MM.1S (cell line): ENCODE data around the gene AGBL4.
"Not testable (repeated sequence)": the region's sequence is repeated elsewhere in the genome, so short reads cannot be mapped to it uniquely, and the experiment has no call there.

Experiments used
- DNase-seq: peaks from one replicate; pipeline ENCODE4 v3.0.0-alpha.2; 2015
- H2AFZ ChIP-seq: fragments of 300-600 bp; sonication (generic); 2 replicates; pipeline ENCODE4 v1.6.0; 2016; ENCODE audit warnings: antibody characterized with exemption, low read length
- H3F3A ChIP-seq: fragments of 300-600 bp; sonication (generic); 2 replicates; pipeline ENCODE4 v1.6.1; 2016; ENCODE audit warnings: mild to moderate bottlenecking, antibody characterized with exemption, low read length, moderate library complexity, mixed read lengths; ENCODE audit not compliant: insufficient read depth
- H3K27ac ChIP-seq: fragments of 300-600 bp; sonication (generic); 2 replicates; pipeline ENCODE4 v1.5.1; 2016; ENCODE audit warnings: mild to moderate bottlenecking, low read length
- H3K27me3 ChIP-seq: fragments of 300-600 bp; sonication (generic); replicated peaks from 2 replicates; pipeline ENCODE4 v1.6.0; 2016; ENCODE audit warnings: low read length; ENCODE audit not compliant: insufficient read depth
- H3K36me3 ChIP-seq: fragments of 300-600 bp; sonication (generic); replicated peaks from 2 replicates; pipeline ENCODE4 v1.6.1; 2016; ENCODE audit warnings: mild to moderate bottlenecking, low read length, mixed read lengths; ENCODE audit not compliant: insufficient read depth
- H3K4me1 ChIP-seq: fragments of 300-600 bp; sonication (generic); 2 replicates; pipeline ENCODE4 v1.6.1; 2016; ENCODE audit warnings: low read length, mixed read lengths
- H3K4me2 ChIP-seq: fragments of 300-600 bp; sonication (generic); 2 replicates; pipeline ENCODE4 v1.6.0; 2016; ENCODE audit warnings: low read depth, low read length
- H3K4me3 ChIP-seq: fragments of 300-600 bp; sonication (generic); 2 replicates; pipeline ENCODE4 v1.5.1; 2016; ENCODE audit warnings: low read length, mixed read lengths
- H3K79me2 ChIP-seq: fragments of 300-600 bp; sonication (generic); 2 replicates; pipeline ENCODE4 v1.6.1; 2016; ENCODE audit warnings: mixed run types, low read length, mixed read lengths
- H3K9ac ChIP-seq: fragments of 300-600 bp; sonication (generic); 2 replicates; pipeline ENCODE4 v1.6.1; 2016; ENCODE audit warnings: low read length, mixed read lengths
- H3K9me2 ChIP-seq: fragments of 300-600 bp; sonication (generic); replicated peaks from 2 replicates; pipeline ENCODE4 v1.6.1; 2016; ENCODE audit warnings: mild to moderate bottlenecking, low read length, mixed read lengths; ENCODE audit not compliant: insufficient read depth
- H3K9me3 ChIP-seq: fragments of 300-600 bp; sonication (generic); replicated peaks from 2 replicates; pipeline ENCODE4 v1.6.1; 2016; ENCODE audit warnings: mild to moderate bottlenecking, low read length, mixed read lengths; ENCODE audit not compliant: insufficient read depth
- H4K20me1 ChIP-seq: fragments of 300-600 bp; sonication (generic); 2 replicates; pipeline ENCODE4 v1.6.1; 2016; ENCODE audit warnings: mild to moderate bottlenecking, low read length, moderate library complexity, mixed read lengths; ENCODE audit not compliant: insufficient read depth
- EZH2 ChIP-seq: fragments of 300-600 bp; sonication (generic); optimal IDR thresholded peaks from 2 replicates; pipeline ENCODE3; 2017; ENCODE audit warnings: low read depth, mild to moderate bottlenecking, antibody characterized with exemption, low read length, mixed read lengths
- EZH2phosphoT487 ChIP-seq: fragments of 300-600 bp; sonication (generic); IDR thresholded peaks from 2 replicates; pipeline ENCODE4 v1.6.1; 2018; ENCODE audit warnings: antibody characterized with exemption, low read length
- TF ChIP-seq, protein P1 (sequence below): fragments of 300-600 bp; sonication (generic); IDR thresholded peaks from 2 replicates; pipeline ENCODE4 v1.5.1; 2016; ENCODE audit warnings: antibody characterized with exemption, low read length, mixed read lengths

AGBL4 gene

GRCh38 chr1:49765034-49765433 lies 258.7 kb downstream of the AGBL4 start:
- H3K9ac ChIP-seq = no peak overlapping the region
- no peak overlapping the region for H3K27ac ChIP-seq
- no peaks in the 10 kb centered on the region for H3K4me1 ChIP-seq
- H3K4me2 ChIP-seq = peak overlapping the region; percentile 16; the same call in 1 of the 2 replicates
- no peaks in the 10 kb centered on the region for H3K9me2 ChIP-seq
- no peaks in the 10 kb centered on the region for H3K36me3 ChIP-seq
- no peaks in the 10 kb centered on the region for H4K20me1 ChIP-seq
- no peaks in the 10 kb centered on the region for H3K9me3 ChIP-seq
- TF ChIP-seq EZH2 = no peak
- TF ChIP-seq, protein P1, sequence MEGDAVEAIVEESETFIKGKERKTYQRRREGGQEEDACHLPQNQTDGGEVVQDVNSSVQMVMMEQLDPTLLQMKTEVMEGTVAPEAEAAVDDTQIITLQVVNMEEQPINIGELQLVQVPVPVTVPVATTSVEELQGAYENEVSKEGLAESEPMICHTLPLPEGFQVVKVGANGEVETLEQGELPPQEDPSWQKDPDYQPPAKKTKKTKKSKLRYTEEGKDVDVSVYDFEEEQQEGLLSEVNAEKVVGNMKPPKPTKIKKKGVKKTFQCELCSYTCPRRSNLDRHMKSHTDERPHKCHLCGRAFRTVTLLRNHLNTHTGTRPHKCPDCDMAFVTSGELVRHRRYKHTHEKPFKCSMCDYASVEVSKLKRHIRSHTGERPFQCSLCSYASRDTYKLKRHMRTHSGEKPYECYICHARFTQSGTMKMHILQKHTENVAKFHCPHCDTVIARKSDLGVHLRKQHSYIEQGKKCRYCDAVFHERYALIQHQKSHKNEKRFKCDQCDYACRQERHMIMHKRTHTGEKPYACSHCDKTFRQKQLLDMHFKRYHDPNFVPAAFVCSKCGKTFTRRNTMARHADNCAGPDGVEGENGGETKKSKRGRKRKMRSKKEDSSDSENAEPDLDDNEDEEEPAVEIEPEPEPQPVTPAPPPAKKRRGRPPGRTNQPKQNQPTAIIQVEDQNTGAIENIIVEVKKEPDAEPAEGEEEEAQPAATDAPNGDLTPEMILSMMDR = peak; percentile 50
- H3K27me3 ChIP-seq = no peaks in the 10 kb centered on the region
- peak; percentile 45 for DNase-seq
- no peaks in the 10 kb centered on the region for H3F3A ChIP-seq
- H2AFZ ChIP-seq = peak overlapping the region; percentile 20; the same call in 1 of the 2 replicates
- no peaks in the 10 kb centered on the region for H3K79me2 ChIP-seq
- no peak overlapping the region for H3K4me3 ChIP-seq

DNA sequence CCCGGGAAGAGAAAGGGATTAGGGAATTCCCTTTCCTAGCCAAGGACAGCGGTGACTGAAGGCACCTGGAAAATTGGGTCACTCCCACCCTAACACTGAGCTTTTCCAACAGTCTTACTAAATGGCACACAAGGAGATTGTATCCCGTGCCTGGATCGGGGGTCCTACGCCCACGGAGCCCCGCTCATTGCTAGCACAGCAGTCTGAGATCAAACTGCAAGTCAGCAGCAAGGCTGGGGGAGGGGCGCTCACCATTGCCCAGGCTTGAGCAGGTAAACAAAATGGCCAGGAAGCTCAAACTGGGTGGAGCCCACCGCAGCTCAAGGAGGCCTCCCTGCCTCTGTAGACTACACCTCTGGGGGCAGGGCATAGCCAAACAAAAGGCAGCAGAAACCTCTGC lies 285.6 kb downstream of the AGBL4 start:
- H4K20me1 ChIP-seq, H3K9ac ChIP-seq, H3K27me3 ChIP-seq, H3K36me3 ChIP-seq, H3K27ac ChIP-seq, H3K4me1 ChIP-seq, H3K79me2 ChIP-seq, H3K4me2 ChIP-seq, H3K4me3 ChIP-seq, H2AFZ ChIP-seq, H3K9me2 ChIP-seq, H3K9me3 ChIP-seq, DNase-seq, H3F3A ChIP-seq: not testable (repeated sequence)

GRCh38 chr1:49728377-49728776 lies 295.4 kb downstream of the AGBL4 start:
- Histone ChIP-seq H4K20me1 (no peaks in the 10 kb centered on the region), H3K27me3 (no peaks in the 10 kb centered on the region), H3K9me2 (no peaks in the 10 kb centered on the region), H3K4me1 (no peaks in the 10 kb centered on the region), H3K4me2 (no peak overlapping the region), H3K9me3 (no peaks in the 10 kb centered on the region), H3K36me3 (no peaks in the 10 kb centered on the region), H2AFZ (no peak overlapping the region), H3K9ac (no peak overlapping the region), H3K79me2 (no peaks in the 10 kb centered on the region), H3F3A (no peaks in the 10 kb centered on the region), H3K4me3 (no peak overlapping the region), H3K27ac (no peak overlapping the region)
- TF ChIP-seq EZH2phosphoT487 (no peak), EZH2 (no peak)
- TF ChIP-seq, protein P1 = no peak
- no peak for DNase-seq

DNA sequence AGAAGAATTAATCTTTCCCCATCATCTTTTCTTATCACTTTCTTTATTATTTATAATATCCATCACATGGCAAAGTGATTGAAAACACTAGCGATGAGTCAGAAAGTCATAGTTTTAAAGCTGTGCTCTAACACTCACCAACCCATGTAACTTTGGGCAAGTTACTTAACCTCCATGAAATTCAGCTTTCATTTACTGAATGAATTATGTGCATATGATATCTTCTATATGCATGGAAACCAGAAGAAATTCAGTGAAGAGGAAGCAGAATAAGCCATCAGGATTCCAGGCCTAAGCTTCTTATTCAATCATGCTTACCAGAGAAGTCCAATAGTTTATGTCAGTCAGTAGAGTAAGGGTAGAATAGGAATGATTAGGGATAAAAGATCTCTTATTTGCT lies 300.1 kb downstream of the AGBL4 start:
- Histone ChIP-seq H4K20me1 (no peaks in the 10 kb centered on the region), H3K27me3 (no peaks in the 10 kb centered on the region), H3K9me2 (no peaks in the 10 kb centered on the region), H3K9ac (no peak overlapping the region), H3K9me3 (no peaks in the 10 kb centered on the region), H3K27ac (no peak overlapping the region), H3K4me1 (no peaks in the 10 kb centered on the region), H3F3A (no peaks in the 10 kb centered on the region), H3K79me2 (no peaks in the 10 kb centered on the region), H3K36me3 (no peaks in the 10 kb centered on the region), H3K4me3 (no peak overlapping the region), H3K4me2 (no peak overlapping the region), H2AFZ (no peak overlapping the region)
- DNase-seq = no peak
- TF ChIP-seq EZH2phosphoT487 (no peak), EZH2 (no peak)
- TF ChIP-seq, protein P1 = no peak
